Measurements from ENCODE around the gene COX8C.
"Not testable (repeated sequence)": the region's sequence is repeated elsewhere in the genome, so short reads cannot be mapped to it uniquely, and the experiment has no call there.

COX8C gene

DNA sequence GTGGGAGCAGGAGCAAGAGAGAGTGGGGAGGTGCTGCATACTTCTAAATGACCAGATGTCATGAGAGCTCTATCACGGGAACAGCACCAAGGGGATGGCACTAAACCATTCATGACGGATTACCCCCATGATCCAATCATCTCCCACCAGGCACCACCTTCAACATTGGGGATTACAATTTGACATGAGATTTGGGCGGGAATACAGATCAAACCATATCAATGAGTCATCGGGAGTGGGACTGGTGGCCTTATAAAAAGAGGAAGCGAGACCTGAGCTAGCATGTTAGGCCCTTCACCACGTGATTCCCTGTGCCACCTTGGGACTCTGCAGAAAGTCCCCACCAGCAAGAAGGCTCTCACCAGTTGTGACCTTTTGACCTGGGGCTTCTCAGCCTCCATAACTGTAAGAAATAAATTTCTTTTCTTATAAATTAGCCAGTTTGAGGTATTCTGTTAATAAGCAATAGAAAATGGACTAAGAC, 28.7 kb downstream of the COX8C start:
- DNase-seq = no peak

DNA sequence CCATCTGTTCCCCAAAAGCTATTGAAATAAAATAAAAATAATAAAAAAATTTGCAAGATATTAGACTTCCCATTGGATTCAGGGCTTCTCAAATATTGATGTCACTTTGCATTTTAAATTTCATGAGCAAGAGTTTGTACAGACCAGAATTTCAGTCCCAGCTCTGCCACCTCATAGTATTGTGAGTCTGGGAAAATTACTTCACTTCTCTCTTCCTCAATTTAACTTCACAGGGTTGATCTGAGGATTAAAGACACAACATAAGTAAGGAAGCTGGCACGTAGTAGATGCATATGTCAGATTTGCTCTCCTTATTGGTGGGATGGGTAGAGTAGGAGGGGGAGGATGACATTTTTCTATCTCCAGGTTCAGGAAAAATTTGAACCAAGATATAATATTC, 32.8 kb downstream of the COX8C start:
- DNase-seq = no peak

GRCh38 chr14:93381644-93382043, 34.7 kb downstream of the COX8C start:
- DNase-seq = no peak

DNA sequence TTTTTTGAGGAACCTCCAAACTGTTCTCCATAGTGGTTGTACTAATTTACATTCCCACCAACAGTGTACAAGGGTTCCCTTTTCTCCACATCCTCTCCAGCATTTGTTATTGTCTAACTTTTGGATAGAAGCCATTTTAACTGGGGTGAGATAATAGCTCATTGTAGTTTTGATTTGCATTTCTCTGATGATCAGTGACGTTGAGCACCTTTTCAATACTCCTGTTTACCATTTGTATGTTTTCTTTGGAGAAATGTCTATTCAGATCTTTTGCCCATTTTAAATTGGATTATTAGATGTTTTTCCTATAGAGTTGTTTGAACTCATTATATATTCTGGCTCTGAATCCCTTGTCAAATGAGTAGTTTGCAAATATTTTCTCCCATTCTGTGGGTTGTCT, 37.3 kb downstream of the COX8C start:
- not testable (repeated sequence) for DNase-seq

DNA sequence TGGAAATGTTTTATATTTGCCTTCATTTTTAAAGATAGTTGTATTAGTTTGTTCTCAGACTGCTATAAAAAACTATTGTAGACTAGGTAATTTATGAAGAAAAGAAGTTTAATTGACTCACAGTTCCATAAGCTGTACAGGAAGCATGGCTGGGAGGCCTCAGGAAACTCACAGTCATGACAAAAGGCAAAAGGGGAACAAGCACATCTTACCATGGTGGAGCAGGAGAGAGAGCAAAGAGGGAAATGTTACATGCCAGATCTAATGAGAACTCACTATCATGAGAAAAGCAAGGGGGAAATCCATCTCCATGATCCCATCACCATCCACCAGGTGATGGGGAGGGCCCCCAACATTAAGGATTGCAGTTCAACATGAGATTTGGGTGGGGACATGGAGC, 48.2 kb downstream of the COX8C start:
- DNase-seq = no peak

DNA sequence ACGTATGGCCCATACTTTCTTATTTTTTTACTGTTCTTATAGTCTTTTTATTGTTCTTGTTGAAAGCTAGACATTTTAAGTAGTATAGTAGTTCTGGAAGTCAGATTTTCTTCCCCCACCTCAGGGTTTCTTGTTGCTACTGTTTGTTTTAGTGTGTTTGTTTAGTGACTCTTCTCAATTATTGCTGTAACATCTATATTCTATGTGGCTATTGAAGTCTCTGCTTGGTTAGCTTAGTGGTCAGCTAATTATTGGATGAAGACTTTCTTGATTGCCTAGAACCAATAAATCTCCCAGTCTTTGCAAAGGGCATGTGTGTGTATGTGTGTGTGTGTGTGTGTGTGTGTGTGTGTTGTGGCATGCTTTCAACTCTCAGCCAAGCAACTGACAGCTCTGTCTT, 49.5 kb downstream of the COX8C start:
- no peak for DNase-seq
